Thoracic aorta (tissue), 2 donors: ENCODE results near the gene LRRC49. TPM values are rescaled to one million over a fixed set of nuclear protein-coding genes. Genes with fewer than 3 reads are reported as not detected.
"Not testable (repeated sequence)": the region's sequence is repeated elsewhere in the genome, so short reads cannot be mapped to it uniquely, and the experiment has no call there.

Source experiments
- ATAC-seq: fragments of 150-250 bp; one replicate; pipeline ENCODE4 v1.8.0; 2017; ENCODE audit warnings: low read depth; ENCODE audit not compliant: insufficient number of reproducible peaks, low FRiP score
- DNase-seq: peaks from one replicate; pipeline ENCODE4 v3.0.0-alpha.2; 2020; ENCODE audit warnings: low spot score
- H3K27ac ChIP-seq, 2 donors: fragments of 200-600 bp; sonication (generic); 1 replicate in 1 of 2; 2 replicates in 1 of 2; pipeline ENCODE4 v1.5.1; 2016; ENCODE audit warnings: mild to moderate bottlenecking in 2 of 2, moderate library complexity in 2 of 2
- H3K27me3 ChIP-seq: fragments of 200-600 bp; sonication (generic); replicated peaks from 2 replicates; pipeline ENCODE4 v1.6.0; 2016; ENCODE audit warnings: mild to moderate bottlenecking; ENCODE audit not compliant: insufficient read depth
- H3K36me3 ChIP-seq: fragments of 200-600 bp; sonication (generic); one replicate; pipeline ENCODE4 v1.5.1; 2016
- H3K4me1 ChIP-seq, 2 donors: fragments of 200-600 bp; sonication (generic); 1 replicate in 1 of 2; 2 replicates in 1 of 2; pipeline versions ENCODE4 v1.5.1 to v1.6.0; 2016; ENCODE audit warnings: low read depth in 2 of 2, mild to moderate bottlenecking in 1 of 2; ENCODE audit not compliant: control insufficient read depth in 1 of 2
- H3K4me3 ChIP-seq: fragments of 200-600 bp; sonication (generic); 2 replicates; pipeline ENCODE4 v1.5.1; 2016; ENCODE audit warnings: mild to moderate bottlenecking
- H3K9me3 ChIP-seq: fragments of 200-600 bp; sonication (generic); 2 replicates; pipeline ENCODE4 v1.5.1; 2016
- CTCF ChIP-seq: fragments of 200-600 bp; sonication (generic); IDR thresholded peaks from one replicate; pipeline ENCODE4 v1.5.1; 2019; ENCODE audit warnings: antibody characterized with exemption
- total RNA-seq, 2 donors: library from RNA; depleted of rRNA; stranded (reverse); fragments of >200 nt; gene quantifications; one replicate each; pipeline versions ENCODE4 v1.1.0 to v1.2.3, GENCODE V29; 2016

The LRRC49 gene
- total RNA-seq, 2 donors from 2014 or later, result 8.9 to 9.4 TPM

- DNase-seq, result no peak
- ATAC-seq, result no peak
- no peaks in the 10 kb centered on the region for H3K36me3 ChIP-seq
- no peak overlapping the region for H3K4me3 ChIP-seq
- no peaks in the 10 kb centered on the region for H3K9me3 ChIP-seq
- TF ChIP-seq CTCF, result no peak
- H3K27ac ChIP-seq, result no peak overlapping the region
- H3K27me3 ChIP-seq, result no peaks in the 10 kb centered on the region
- peaks cover 0 to 7% of the 10 kb centered on the region in 2 donors for H3K4me1 ChIP-seq
Measured at GRCh38 chr15:70863450-70864218, 29.0 kb upstream of the LRRC49 start.

GRCh38 chr15:70866982-70867641, 25.5 kb upstream of the LRRC49 start:
- Histone ChIP-seq H3K4me3 (no peak overlapping the region), H3K27ac (no peak overlapping the region), H3K9me3 (no peaks in the 10 kb centered on the region), H3K36me3 (no peaks in the 10 kb centered on the region), H3K4me1 (peaks cover 4 to 8% of the 10 kb centered on the region in 2 donors), H3K27me3 (no peaks in the 10 kb centered on the region)
- no peak for ATAC-seq
- no peak for TF ChIP-seq CTCF
- DNase-seq, result no peak

- no peaks in the 10 kb centered on the region for H3K36me3 ChIP-seq
- no peak for TF ChIP-seq CTCF
- H3K9me3 ChIP-seq, result no peaks in the 10 kb centered on the region
- DNase-seq, result no peak
- no peaks in the 10 kb centered on the region for H3K27me3 ChIP-seq
- no peak overlapping the region for H3K4me3 ChIP-seq
- no peak for ATAC-seq
- no peak overlapping the region for H3K27ac ChIP-seq
- peaks cover 4 to 8% of the 10 kb centered on the region in 2 donors for H3K4me1 ChIP-seq
Measured at GRCh38 chr15:70867911-70868467, 24.6 kb upstream of the LRRC49 start.

GRCh38 chr15:70869346-70869745, 23.3 kb upstream of the LRRC49 start:
- Histone ChIP-seq H3K27ac (no peak overlapping the region), H3K9me3 (no peaks in the 10 kb centered on the region), H3K36me3 (no peaks in the 10 kb centered on the region), H3K4me3 (no peak overlapping the region), H3K27me3 (no peaks in the 10 kb centered on the region), H3K4me1 (peaks cover 4 to 8% of the 10 kb centered on the region in 2 donors)
- ATAC-seq, result no peak
- DNase-seq, result no peak
- TF ChIP-seq CTCF, result no peak

GRCh38 chr15:70870051-70870450, 22.6 kb upstream of the LRRC49 start:
- Histone ChIP-seq H3K27ac (no peak overlapping the region), H3K27me3 (no peaks in the 10 kb centered on the region), H3K9me3 (no peaks in the 10 kb centered on the region), H3K4me1 (peaks cover 4 to 8% of the 10 kb centered on the region in 2 donors), H3K4me3 (no peak overlapping the region), H3K36me3 (no peaks in the 10 kb centered on the region)
- TF ChIP-seq CTCF, result no peak
- no peak for DNase-seq
- no peak for ATAC-seq

GRCh38 chr15:70871490-70871889, 21.1 kb upstream of the LRRC49 start:
- not testable (repeated sequence) for H3K36me3 ChIP-seq, ATAC-seq, H3K4me3 ChIP-seq, DNase-seq, H3K27me3 ChIP-seq, H3K27ac ChIP-seq, H3K4me1 ChIP-seq, H3K9me3 ChIP-seq
